Sigmoid colon (tissue), 4 donors: ENCODE results near the gene RD3L.

ENCODE experiments used
- CTCF ChIP-seq, 4 experiments: fragments of 450-650 bp in 3 of 4; fragments of 200-600 bp in 1 of 4; IDR thresholded peaks; one replicate each; pipeline ENCODE4 v1.5.1; 2016 to 2019; ENCODE audit warnings: antibody characterized with exemption in 4 of 4, mild to moderate bottlenecking in 3 of 4, moderate library complexity in 2 of 4
- POLR2AphosphoS5 ChIP-seq, 4 donors: sonication (generic); formaldehyde crosslinking; IDR thresholded peaks; one replicate each; pipeline ENCODE4 v1.6.1; 2017; ENCODE audit warnings: antibody characterized with exemption in 4 of 4

- TF ChIP-seq CTCF (IDR thresholded peaks at IDR 0.05) (peak; percentile 51 to 86 (median 70)), POLR2AphosphoS5 (IDR thresholded peaks at IDR 0.05) (no peak)
Measured at GRCh38 chr14:103910262-103910935, 31.9 kb downstream of the RD3L start.
